ENCODE data around the gene APOO.

The APOO gene

DNA sequence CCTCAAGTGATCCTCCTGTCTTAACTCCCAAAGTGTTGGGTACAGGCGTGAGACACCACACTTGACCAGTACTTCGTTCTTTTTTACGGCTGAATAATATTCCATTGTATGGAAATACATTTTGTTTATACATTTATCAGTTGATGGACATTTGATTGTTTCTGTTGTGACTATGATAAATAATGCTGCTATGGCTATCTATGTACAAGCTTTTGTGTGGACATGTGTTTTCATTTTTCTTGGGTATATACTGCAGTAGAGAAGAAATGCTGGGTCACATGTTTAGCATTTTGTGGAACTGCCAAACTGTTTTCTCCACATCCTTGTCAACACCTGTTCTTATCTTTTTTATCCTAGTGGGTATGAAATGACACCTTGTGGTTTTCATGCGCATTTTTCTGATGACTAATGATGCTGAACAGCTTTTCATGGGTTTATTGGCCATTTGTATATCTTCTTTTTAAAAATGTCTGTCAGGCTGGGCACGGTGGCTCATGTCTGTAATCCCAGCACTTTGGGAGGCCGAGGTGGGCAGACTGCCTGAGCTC, 87.4 kb downstream of the APOO start:
- Histone ChIP-seq H3K36me3 (ENCODE audit: low read length) (no peaks in the 10 kb centered on the region), H3K79me2 (ENCODE audit: insufficient read depth, low read length) (no peaks in the 10 kb centered on the region), H3F3A (ENCODE audit: insufficient read depth) (no peaks in the 10 kb centered on the region), H2AFZ (ENCODE audit: low read depth, low read length, severe bottlenecking) (no peak overlapping the region), H3K4me3 (ENCODE audit: insufficient read depth, low read length, poor library complexity, severe bottlenecking) (no peak overlapping the region), H3K9ac (ENCODE audit: low read length) (no peak overlapping the region), H3K9me3 (ENCODE audit: insufficient read depth, low read length) (no peaks in the 10 kb centered on the region), H3K27me3 (ENCODE audit: low read length) (no peaks in the 10 kb centered on the region), H3K4me2 (ENCODE audit: low read depth, low read length, poor library complexity, severe bottlenecking) (no peak overlapping the region), H3K27ac (ENCODE audit: low read depth, low read length) (no peak overlapping the region), H4K20me1 (ENCODE audit: low read depth, low read length) (no peaks in the 10 kb centered on the region), H3K9me2 (replicated peaks; ENCODE audit: insufficient read depth, low read length) (no peaks in the 10 kb centered on the region)
- TF ChIP-seq CTCF (IDR thresholded peaks at IDR 0.05; ENCODE audit: insufficient read depth, low read length, poor library complexity, severe bottlenecking) (no peak), EZH2phosphoT487 (conservative IDR thresholded peaks at IDR 0.05; ENCODE audit: low read length) (no peak)

DNA sequence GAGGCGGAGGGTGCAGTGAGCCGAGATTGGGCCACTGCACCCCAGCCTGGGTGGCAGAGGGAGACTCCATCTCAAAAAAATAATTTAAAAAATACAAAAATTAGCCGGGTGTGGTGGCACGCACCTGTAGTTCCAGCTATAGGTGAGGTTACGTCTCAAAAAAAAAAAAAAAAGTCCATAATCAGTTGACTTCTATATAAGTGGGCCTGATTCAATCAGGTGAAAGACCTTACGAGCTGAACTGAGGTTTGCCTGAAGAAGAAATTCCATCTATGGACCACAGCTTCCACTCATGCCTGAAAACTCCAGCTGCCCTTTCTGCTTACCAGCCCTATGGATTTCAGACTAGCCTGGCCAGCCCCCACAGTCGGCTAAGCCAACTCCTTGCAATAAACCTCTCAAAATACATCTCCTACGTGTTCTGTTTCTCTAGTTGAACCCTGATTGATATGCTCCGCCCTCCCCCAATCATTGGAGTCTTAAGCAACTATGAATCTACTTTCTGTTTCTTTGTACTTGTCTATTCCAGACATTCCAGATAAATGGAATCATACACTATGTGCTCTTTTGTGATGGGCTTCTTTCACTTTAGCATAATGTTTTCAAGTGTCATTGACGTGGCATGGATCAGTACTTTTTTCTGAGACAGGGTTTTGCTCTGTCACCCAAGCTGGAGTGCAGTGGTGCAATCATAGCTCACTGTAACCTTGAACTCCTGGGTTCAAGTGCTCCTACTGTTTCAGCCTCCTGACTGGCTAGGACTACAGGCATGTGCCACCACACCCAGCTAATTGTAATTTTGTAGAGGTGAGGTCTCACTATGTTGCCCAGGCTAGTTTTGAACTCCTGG, 88.1 kb downstream of the APOO start:
- no peak for TF ChIP-seq CTCF (IDR thresholded peaks at IDR 0.05; ENCODE audit: insufficient read depth, low read length, poor library complexity, severe bottlenecking)
- no peak for TF ChIP-seq EZH2phosphoT487 (conservative IDR thresholded peaks at IDR 0.05; ENCODE audit: low read length)
- H3K27ac ChIP-seq (ENCODE audit: low read depth, low read length) = no peak overlapping the region

DNA sequence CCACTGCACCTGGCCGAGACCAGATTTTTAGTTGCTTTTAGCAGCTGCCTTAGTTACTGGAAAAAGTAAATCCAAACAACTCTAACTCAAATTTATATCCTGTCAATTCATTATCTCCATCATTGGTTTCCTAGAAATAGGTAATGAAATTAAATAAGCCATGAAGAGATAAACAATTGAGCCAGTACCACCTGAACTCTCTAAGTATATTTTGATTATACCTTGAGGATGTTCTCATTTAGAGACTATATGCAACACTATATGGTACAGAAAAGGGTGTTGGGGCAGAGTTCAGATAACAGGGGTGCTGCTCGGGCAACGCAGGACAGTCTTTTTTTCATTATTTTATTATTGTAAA, 89.8 kb downstream of the APOO start:
- Histone ChIP-seq H3K79me2 (ENCODE audit: insufficient read depth, low read length) (no peaks in the 10 kb centered on the region), H3K27me3 (ENCODE audit: low read length) (no peaks in the 10 kb centered on the region), H3K9me3 (ENCODE audit: insufficient read depth, low read length) (no peaks in the 10 kb centered on the region), H3K9me2 (replicated peaks; ENCODE audit: insufficient read depth, low read length) (no peaks in the 10 kb centered on the region), H3K36me3 (ENCODE audit: low read length) (no peaks in the 10 kb centered on the region), H2AFZ (ENCODE audit: low read depth, low read length, severe bottlenecking) (no peak overlapping the region), H3K4me3 (ENCODE audit: insufficient read depth, low read length, poor library complexity, severe bottlenecking) (no peak overlapping the region), H3K4me2 (ENCODE audit: low read depth, low read length, poor library complexity, severe bottlenecking) (no peak overlapping the region), H3F3A (ENCODE audit: insufficient read depth) (no peaks in the 10 kb centered on the region), H4K20me1 (ENCODE audit: low read depth, low read length) (no peaks in the 10 kb centered on the region), H3K9ac (ENCODE audit: low read length) (no peak overlapping the region), H3K27ac (ENCODE audit: low read depth, low read length) (no peak overlapping the region)
- no peak for TF ChIP-seq EZH2phosphoT487 (conservative IDR thresholded peaks at IDR 0.05; ENCODE audit: low read length)
- TF ChIP-seq CTCF (IDR thresholded peaks at IDR 0.05; ENCODE audit: insufficient read depth, low read length, poor library complexity, severe bottlenecking) = no peak

More for the DNA sequence above, 88.1 kb downstream of the APOO start:
- H3K27me3 ChIP-seq (ENCODE audit: low read length) = no peaks in the 10 kb centered on the region
- no peaks in the 10 kb centered on the region for H3K36me3 ChIP-seq (ENCODE audit: low read length)
- H4K20me1 ChIP-seq (ENCODE audit: low read depth, low read length) = no peaks in the 10 kb centered on the region
- no peaks in the 10 kb centered on the region for H3K9me3 ChIP-seq (ENCODE audit: insufficient read depth, low read length)
- no peaks in the 10 kb centered on the region for H3K79me2 ChIP-seq (ENCODE audit: insufficient read depth, low read length)
- H3K4me2 ChIP-seq (ENCODE audit: low read depth, low read length, poor library complexity, severe bottlenecking) = no peak overlapping the region
- H3K4me3 ChIP-seq (ENCODE audit: insufficient read depth, low read length, poor library complexity, severe bottlenecking) = no peak overlapping the region
- no peak overlapping the region for H3K9ac ChIP-seq (ENCODE audit: low read length)
- H2AFZ ChIP-seq (ENCODE audit: low read depth, low read length, severe bottlenecking) = no peak overlapping the region
- no peaks in the 10 kb centered on the region for H3K9me2 ChIP-seq (replicated peaks; ENCODE audit: insufficient read depth, low read length)
- no peaks in the 10 kb centered on the region for H3F3A ChIP-seq (ENCODE audit: insufficient read depth)

Data from SU-DHL-6 (cell line).